Activated naive CD8-positive, alpha-beta T cell treated with anti-CD3 and anti-CD28 coated beads for 36 hours (primary cell): Measurements from ENCODE around the gene RAB5B. TPM values are rescaled to one million over a fixed set of nuclear protein-coding genes. Genes with fewer than 3 reads are reported as not detected.
A peak's percentile ranks its signal among the peaks of the same experiment; 100 is the strongest.
"Not testable (repeated sequence)": the region's sequence is repeated elsewhere in the genome, so short reads cannot be mapped to it uniquely, and the experiment has no call there.

ENCODE experiments used
- DNase-seq: peaks from one replicate; pipeline ENCODE4 v3.0.0; 2021
- H3K27ac Mint-ChIP-seq: one replicate; pipeline ENCODE4 v1.8.0; 2022; ENCODE audit warnings: mild to moderate bottlenecking, moderate library complexity, mixed read lengths
- H3K27me3 Mint-ChIP-seq: one replicate; pipeline ENCODE4 v1.8.0; 2022; ENCODE audit warnings: mild to moderate bottlenecking, mixed read lengths
- H3K36me3 Mint-ChIP-seq: one replicate; pipeline ENCODE4 v1.8.0; 2021; ENCODE audit warnings: mild to moderate bottlenecking, mixed read lengths
- H3K4me1 Mint-ChIP-seq: one replicate; pipeline ENCODE4 v1.8.0; 2021; ENCODE audit warnings: mixed read lengths
- H3K4me3 Mint-ChIP-seq: one replicate; pipeline ENCODE4 v1.8.0; 2022; ENCODE audit warnings: mild to moderate bottlenecking, moderate library complexity, mixed read lengths
- H3K9me3 Mint-ChIP-seq: one replicate; pipeline ENCODE4 v1.8.0; 2022; ENCODE audit warnings: mixed read lengths
- total RNA-seq, 2 experiments: library from RNA; stranded (reverse); gene quantifications; one replicate each; pipeline ENCODE4 v1.2.3, GENCODE V29; 2021

The RAB5B gene
- total RNA-seq, 2 experiments from 2014 or later: 24.5 to 25.3 TPM

GRCh38 chr12:56038022-56038655 lies 64.3 kb downstream of the RAB5B start:
- H3K27me3 Mint-ChIP-seq: no peaks in the 10 kb centered on the region
- DNase-seq: no peak
- H3K4me1 Mint-ChIP-seq: peaks cover 56% of the 10 kb centered on the region
- H3K9me3 Mint-ChIP-seq: no peaks in the 10 kb centered on the region
- H3K27ac Mint-ChIP-seq: no peak overlapping the region
- peaks cover 64% of the 10 kb centered on the region for H3K36me3 Mint-ChIP-seq
- H3K4me3 Mint-ChIP-seq: no peak overlapping the region

GRCh38 chr12:56040151-56040550 lies 66.3 kb downstream of the RAB5B start:
- peak overlapping the region; percentile 97 for H3K27ac Mint-ChIP-seq
- peaks cover 61% of the 10 kb centered on the region for H3K36me3 Mint-ChIP-seq
- DNase-seq: peak; percentile 39
- peak overlapping the region; percentile 97 for H3K4me3 Mint-ChIP-seq
- H3K27me3 Mint-ChIP-seq: no peaks in the 10 kb centered on the region
- H3K9me3 Mint-ChIP-seq: no peaks in the 10 kb centered on the region
- peaks cover 56% of the 10 kb centered on the region for H3K4me1 Mint-ChIP-seq

- Mint-ChIP-seq H3K36me3 (peaks cover 56% of the 10 kb centered on the region), H3K27me3 (no peaks in the 10 kb centered on the region), H3K4me1 (peaks cover 52% of the 10 kb centered on the region), H3K4me3 (peak overlapping the region; percentile 97), H3K27ac (peak overlapping the region; percentile 97), H3K9me3 (no peaks in the 10 kb centered on the region)
- DNase-seq: no peak
Measured at GRCh38 chr12:56040963-56041551, 67.2 kb downstream of the RAB5B start.

- peaks cover 59% of the 10 kb centered on the region for H3K4me1 Mint-ChIP-seq
- DNase-seq: peak; percentile 93
- H3K4me3 Mint-ChIP-seq: peak within 1 kb of the TSS; percentile 97
- no peaks in the 10 kb centered on the region for H3K27me3 Mint-ChIP-seq
- H3K27ac Mint-ChIP-seq: peak within 1 kb of the TSS; percentile 97
- peaks cover 49% of the 10 kb centered on the region for H3K36me3 Mint-ChIP-seq
- no peaks in the 10 kb centered on the region for H3K9me3 Mint-ChIP-seq
Measured at GRCh38 chr12:56041552-56042429, 67.9 kb downstream of the RAB5B start, which contains the start of gene RPS26. Gene RPS26, plus strand, starts transcription at chr12:56041918. Its CDS starts 249 bp downstream, at chr12:56042167.

- not testable (repeated sequence) for DNase-seq, H3K9me3 Mint-ChIP-seq, H3K27me3 Mint-ChIP-seq
- H3K36me3 Mint-ChIP-seq: peaks cover 48% of the 10 kb centered on the region
- peaks cover 63% of the 10 kb centered on the region for H3K4me1 Mint-ChIP-seq
- peak overlapping the region; percentile 97 for H3K27ac Mint-ChIP-seq
- H3K4me3 Mint-ChIP-seq: peak overlapping the region; percentile 97
Measured at GRCh38 chr12:56042430-56042813, 68.5 kb downstream of the RAB5B start.

GRCh38 chr12:56042843-56043242 lies 69.0 kb downstream of the RAB5B start:
- Mint-ChIP-seq H3K9me3 (no peaks in the 10 kb centered on the region), H3K4me1 (peaks cover 60% of the 10 kb centered on the region), H3K4me3 (peak overlapping the region; percentile 97), H3K27me3 (no peaks in the 10 kb centered on the region), H3K36me3 (peaks cover 48% of the 10 kb centered on the region), H3K27ac (peak overlapping the region; percentile 97)
- no peak for DNase-seq

Other genes starting within 250 kb of the RAB5B start
- gene CD63, start 245.1 kb upstream of the RAB5B start, total RNA-seq: 100 to 1,000 TPM; 113 to 117 TPM
- 10 to 100 TPM; 11.9 to 12.9 TPM for gene GDF11, start 231.0 kb upstream of the RAB5B start, total RNA-seq
- gene SARNP, start 156.4 kb upstream of the RAB5B start, total RNA-seq: 100 to 1,000 TPM in 1 of 2 experiments, 10 to 100 TPM in 1; 99.6 to 104 TPM
- gene ORMDL2, start 156.0 kb upstream of the RAB5B start, total RNA-seq: 10 to 100 TPM; 29.8 to 32.4 TPM
- 10 to 100 TPM; 33.1 to 35.5 TPM for gene DNAJC14, start 144.5 kb upstream of the RAB5B start, total RNA-seq
- gene MMP19, start 131.1 kb upstream of the RAB5B start, total RNA-seq: not detected
- gene PYM1, start 46.2 kb upstream of the RAB5B start, total RNA-seq: 10 to 100 TPM; 33.3 to 34.9 TPM
- 100 to 1,000 TPM; 236 TPM for gene DGKA, start 42.9 kb upstream of the RAB5B start, total RNA-seq
- gene PMEL, start 8.0 kb upstream of the RAB5B start, total RNA-seq: under 1 TPM; 0.25 to 0.28 TPM
- 100 to 1,000 TPM; 111 to 120 TPM for gene CDK2, start 7.2 kb upstream of the RAB5B start, total RNA-seq
- 1 to 10 TPM; 4.6 to 4.9 TPM for gene SUOX, start 23.2 kb downstream of the RAB5B start, total RNA-seq
- 10 to 100 TPM; 22.5 to 22.9 TPM for gene IKZF4, start 47.0 kb downstream of the RAB5B start, total RNA-seq
- gene RPS26, start 67.8 kb downstream of the RAB5B start, total RNA-seq: 10 to 100 TPM; 45.1 to 47.7 TPM
- gene ERBB3, start 106.1 kb downstream of the RAB5B start, total RNA-seq: under 1 TPM; 0.82 to 0.97 TPM
- 100 to 1,000 TPM; 552 to 588 TPM for gene PA2G4, start 130.5 kb downstream of the RAB5B start, total RNA-seq
- gene RPL41, start 142.6 kb downstream of the RAB5B start, total RNA-seq: 1,000 to 10,000 TPM; 5,444 to 5,630 TPM
- 1 to 10 TPM; 6.9 to 7.2 TPM for gene ZC3H10, start 144.2 kb downstream of the RAB5B start, total RNA-seq
- 100 to 1,000 TPM; 153 to 155 TPM for gene ESYT1, start 154.2 kb downstream of the RAB5B start, total RNA-seq
- gene MYL6B, start 178.5 kb downstream of the RAB5B start, total RNA-seq: 10 to 100 TPM; 67.9 to 76.2 TPM
- 100 to 1,000 TPM; 751 to 777 TPM for gene MYL6, start 184.3 kb downstream of the RAB5B start, total RNA-seq
- gene SMARCC2, start 215.4 kb downstream of the RAB5B start, total RNA-seq: 10 to 100 TPM; 78.5 to 92.6 TPM
- 10 to 100 TPM; 26.4 to 31.2 TPM for gene RNF41, start 247.8 kb downstream of the RAB5B start, total RNA-seq